GM19193 (cell line): ENCODE results near the gene ARHGEF11.

Experiments used
- POLR2A ChIP-seq: IDR thresholded peaks from 4 replicates; pipeline ENCODE4 v1.6.1; 2011; ENCODE audit not compliant: insufficient read depth, insufficient read length; ENCODE audit errors: extremely low read depth

The ARHGEF11 gene

GRCh38 chr1:157080714-157081113 lies 35.2 kb upstream of the ARHGEF11 start:
- no peak for TF ChIP-seq POLR2A

DNA sequence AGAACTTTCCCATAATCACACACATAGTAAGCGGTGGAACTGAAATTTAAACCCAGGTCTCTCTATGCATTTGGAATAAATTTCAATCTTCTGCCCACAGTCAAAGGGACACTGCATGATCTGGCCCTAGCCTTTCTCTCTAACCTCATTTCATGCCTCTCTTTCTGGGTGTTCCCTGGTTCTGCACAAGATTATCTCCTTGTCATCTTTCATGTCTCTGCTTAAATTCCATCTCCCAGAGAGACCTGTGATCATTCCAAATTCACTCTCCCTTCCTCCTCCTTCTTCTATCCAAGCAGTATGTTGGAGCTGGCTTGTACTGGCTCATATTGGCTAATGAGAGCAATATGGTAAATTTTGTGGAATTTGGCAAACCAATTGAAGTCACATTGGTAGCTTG lies 31.9 kb upstream of the ARHGEF11 start:
- no peak for TF ChIP-seq POLR2A

DNA sequence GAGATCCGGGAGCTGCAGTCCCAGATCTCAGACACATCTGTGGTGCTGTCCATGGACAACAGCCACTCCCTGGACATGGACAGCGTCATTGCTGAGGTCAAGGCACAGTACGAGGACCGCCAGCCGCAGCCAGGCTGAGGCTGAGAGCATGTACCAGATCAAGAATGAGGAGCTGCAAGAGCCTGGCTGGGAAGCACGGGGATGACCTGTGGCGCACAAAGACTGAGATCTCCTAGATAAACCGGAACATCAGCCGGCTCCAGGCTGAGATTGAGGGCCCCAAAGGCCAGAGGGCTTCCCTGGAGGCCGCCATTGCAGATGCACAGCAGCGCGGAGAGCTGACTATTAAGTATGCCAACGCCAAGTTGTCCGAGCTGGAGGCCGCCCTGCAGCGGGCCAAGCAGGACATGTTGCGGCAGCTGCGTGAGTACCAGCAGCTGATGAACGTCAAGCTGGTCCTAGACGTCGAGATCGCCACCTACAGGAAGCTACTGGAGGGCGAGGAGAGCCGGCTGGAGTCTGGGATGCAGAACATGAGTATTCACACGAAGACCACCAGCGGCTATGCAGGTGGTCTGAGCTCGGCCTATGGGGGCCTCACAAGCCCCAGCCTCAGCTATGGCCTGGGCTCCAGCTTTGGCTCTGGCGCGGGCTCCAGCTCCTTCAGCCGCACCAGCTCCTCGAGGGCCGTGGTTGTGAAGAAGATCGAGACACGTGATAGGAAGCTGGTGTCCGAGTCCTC lies 28.6 kb upstream of the ARHGEF11 start:
- TF ChIP-seq POLR2A: no peak

DNA sequence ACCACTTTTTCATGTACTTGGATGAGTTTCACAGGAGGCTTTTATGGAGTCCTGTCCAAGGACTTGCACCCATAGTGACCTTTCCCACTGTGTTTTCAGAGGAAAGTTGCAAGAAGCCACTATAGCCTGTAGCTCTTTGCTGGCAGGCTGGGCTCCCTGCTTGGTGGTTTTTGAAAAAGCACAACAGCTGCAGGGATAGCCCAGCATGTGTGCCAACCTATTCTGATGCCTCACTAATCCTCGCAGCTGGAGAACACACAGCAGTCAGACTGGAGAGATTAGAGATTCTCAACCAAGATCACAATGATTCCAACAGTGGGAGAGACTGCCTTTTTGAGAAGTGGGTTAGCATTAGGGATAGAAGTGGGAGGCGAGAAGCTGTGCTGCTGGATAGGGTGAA lies 24.1 kb upstream of the ARHGEF11 start:
- TF ChIP-seq POLR2A: no peak

DNA sequence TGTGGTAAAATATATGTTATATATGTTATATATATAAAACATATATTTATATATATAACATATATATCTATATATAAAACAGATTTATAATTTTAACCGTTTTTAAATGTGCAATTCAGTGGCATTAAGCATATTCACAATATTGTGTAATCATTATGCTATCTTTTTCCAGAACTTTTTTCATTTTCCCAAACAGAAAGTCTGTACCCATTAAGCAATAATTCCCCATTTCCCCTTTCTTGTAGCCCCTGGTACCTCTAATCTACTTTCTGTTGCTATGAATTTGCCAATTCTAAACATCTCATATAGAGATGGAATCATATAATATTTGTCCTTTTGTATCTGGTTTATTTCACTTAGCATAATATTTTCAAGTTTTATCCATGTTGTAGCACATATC lies 10.7 kb upstream of the ARHGEF11 start:
- TF ChIP-seq POLR2A: no peak

- no peak for TF ChIP-seq POLR2A
Measured at GRCh38 chr1:157050836-157051235, 5.3 kb upstream of the ARHGEF11 start.

GRCh38 chr1:157047062-157047410 lies 1.5 kb upstream of the ARHGEF11 start:
- no peak for TF ChIP-seq POLR2A

DNA sequence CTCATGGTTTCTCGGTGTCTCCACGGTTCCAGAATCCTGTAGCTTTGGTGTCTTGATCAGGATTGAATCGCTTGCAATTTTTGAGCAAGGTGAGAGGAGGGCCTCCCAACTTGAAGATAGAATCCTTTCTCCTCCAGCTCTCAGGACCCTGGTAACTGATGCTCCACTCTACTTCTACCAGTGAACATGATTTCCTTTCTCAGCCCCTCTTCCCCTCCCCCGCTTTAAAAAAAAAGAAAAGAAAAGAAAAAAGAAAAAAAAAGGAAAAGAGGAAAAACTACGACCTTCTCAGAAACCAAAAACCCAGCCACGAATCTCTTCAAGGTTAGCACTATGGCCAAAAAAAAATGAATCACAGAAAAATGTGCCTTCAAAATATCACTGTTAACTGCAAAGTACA lies 1.2 kb downstream of the ARHGEF11 start:
- TF ChIP-seq POLR2A: no peak

GRCh38 chr1:157043685-157044084 lies 1.9 kb downstream of the ARHGEF11 start:
- no peak for TF ChIP-seq POLR2A

GRCh38 chr1:157042846-157043245 lies 2.7 kb downstream of the ARHGEF11 start:
- TF ChIP-seq POLR2A: no peak

DNA sequence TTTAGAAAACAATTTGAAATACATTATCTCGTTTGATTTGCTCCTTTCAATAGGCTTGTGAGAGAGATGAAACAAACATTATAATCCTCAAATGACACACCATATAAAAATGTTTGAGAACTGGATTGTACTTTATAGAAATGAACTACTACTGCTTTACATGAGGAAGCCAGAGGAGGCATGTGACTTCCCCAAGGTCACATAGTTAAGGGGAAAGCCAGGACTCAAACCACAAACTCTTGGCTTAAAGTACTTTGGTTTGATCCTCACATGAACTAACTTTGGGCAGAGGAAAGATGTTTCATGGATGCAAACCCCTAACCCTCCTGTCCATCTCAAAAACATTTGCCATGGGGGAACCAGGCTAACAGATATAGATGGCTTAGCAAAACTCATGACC lies 4.7 kb downstream of the ARHGEF11 start:
- TF ChIP-seq POLR2A: no peak

- TF ChIP-seq POLR2A: no peak
Measured at GRCh38 chr1:157035121-157035520, 10.4 kb downstream of the ARHGEF11 start.

DNA sequence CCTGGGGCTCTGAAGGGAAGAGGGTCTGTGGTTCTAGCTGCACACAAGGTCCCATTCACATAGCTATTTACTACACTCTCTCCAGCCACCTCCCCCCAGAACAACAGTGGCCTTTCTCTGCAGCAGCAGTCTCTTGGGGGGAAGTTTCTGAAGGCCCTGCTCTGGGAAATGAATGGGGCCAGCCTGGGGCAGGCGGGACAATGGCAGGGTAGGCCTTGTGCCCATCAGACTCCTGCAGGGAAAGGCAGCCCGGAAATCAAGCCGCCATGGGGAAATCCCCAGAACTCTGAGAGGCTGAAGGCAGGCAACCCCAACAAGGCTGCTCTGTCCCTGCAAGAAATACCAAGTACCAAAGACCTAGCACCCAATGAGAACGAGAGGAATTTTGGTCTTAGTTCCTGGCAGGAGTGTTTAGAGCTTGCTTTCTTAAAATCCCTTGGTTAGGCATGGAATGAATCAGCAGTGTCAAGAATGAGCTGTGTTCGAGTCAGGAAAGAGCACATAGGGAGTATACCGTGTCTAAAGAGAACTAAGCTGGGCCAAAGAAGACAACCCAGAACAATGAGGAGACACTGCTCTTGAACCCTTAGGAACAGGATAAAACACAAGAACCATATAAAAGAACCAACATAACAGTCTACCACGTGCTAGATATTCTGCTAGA lies 11.3 kb downstream of the ARHGEF11 start:
- no peak for TF ChIP-seq POLR2A

DNA sequence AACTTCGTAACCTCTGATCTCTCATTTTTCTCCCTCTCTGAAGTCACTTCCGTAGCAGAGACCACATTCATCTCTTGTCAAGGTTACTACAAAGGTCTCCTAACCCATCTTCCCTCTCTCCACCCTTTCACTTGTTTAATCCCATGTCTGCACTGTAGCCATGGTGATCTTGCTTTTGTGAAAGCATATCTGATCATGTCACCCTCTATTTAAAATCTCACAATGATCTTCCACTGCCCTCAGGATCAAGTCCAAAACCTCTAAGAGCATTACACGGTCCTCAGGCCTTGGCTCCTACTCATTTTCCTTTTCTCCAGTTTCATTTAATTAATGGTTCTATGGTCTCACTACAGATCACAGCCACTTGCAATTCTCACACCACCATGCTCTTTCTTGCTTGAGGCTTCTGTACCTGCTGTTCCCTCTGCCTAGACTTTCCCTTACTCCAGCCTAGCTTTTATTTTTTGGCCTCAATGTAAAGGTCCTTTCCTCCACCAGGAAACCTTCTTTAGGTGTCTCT lies 12.1 kb downstream of the ARHGEF11 start:
- TF ChIP-seq POLR2A: no peak

DNA sequence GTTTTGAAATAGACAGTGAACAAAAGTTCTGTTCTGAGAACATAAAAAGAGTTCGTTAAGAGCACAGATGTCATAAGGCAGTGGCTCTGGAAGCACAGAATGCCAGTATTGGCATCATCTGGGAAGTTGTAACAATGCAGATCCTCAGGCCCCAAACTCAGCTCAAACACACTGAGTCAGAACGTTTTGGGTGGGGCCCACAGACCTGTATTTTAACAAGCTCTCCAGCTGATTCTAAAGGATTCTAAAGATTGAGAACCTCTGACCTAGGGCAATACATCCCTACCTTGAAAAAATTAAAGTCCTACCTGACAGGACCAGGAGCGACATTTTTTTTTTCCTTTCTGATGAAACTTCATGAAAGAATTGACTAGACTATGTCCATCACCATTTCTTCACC lies 13.2 kb downstream of the ARHGEF11 start:
- no peak for TF ChIP-seq POLR2A

- no peak for TF ChIP-seq POLR2A
Measured at GRCh38 chr1:157030728-157031127, 14.8 kb downstream of the ARHGEF11 start.
